HEK293 (cell line): ENCODE results near the gene FBXO5.
A peak's percentile ranks its signal among the peaks of the same experiment; 100 is the strongest.

Source experiments
- CTCF ChIA-PET: fragments of 350-600 bp; formaldehyde crosslinking; extraction: SDS; loops from one replicate; lab custom pipeline; 2021; ENCODE audit warnings: antibody characterized with exemption; lab: Yijun Ruan, JAX
- POLR2A ChIA-PET: fragments of 300-600 bp; formaldehyde crosslinking; extraction: SDS; loops from one replicate; lab custom pipeline; 2020; ENCODE audit warnings: antibody characterized with exemption, inconsistent platforms; lab: Yijun Ruan, JAX
- H3K27ac ChIP-seq: fragments of 200-500 bp; sonication (Bioruptor generic); 2 replicates; pipeline ENCODE4 v1.5.1; 2014; ENCODE audit warnings: low read depth, low read length, control low read depth, inconsistent platforms; ENCODE audit errors: extremely low read depth
- H3K36me3 ChIP-seq, 2 experiments: fragments of 200-500 bp in 1 of 2; sonication (Bioruptor generic) in 1 of 2; 1 replicate in 1 of 2; 2 replicates in 1 of 2; pipeline ENCODE4 v1.5.1; 2014 to 2017; ENCODE audit warnings: inconsistent platforms in 2 of 2, low read length in 2 of 2; ENCODE audit not compliant: control insufficient read depth in 2 of 2, insufficient read depth in 1 of 2
- H3K4me1 ChIP-seq: fragments of 200-500 bp; sonication (Bioruptor generic); 2 replicates; pipeline ENCODE4 v1.5.1; 2014; ENCODE audit warnings: mild to moderate bottlenecking, low read length, inconsistent platforms; ENCODE audit not compliant: control insufficient read depth, insufficient read depth
- H3K4me3 ChIP-seq: 2 replicates; pipeline ENCODE4 v1.5.1; 2011; ENCODE audit warnings: low read depth, mild to moderate bottlenecking, control low read depth, low read length, moderate library complexity
- H3K9me3 ChIP-seq: fragments of 200-500 bp; sonication (Bioruptor generic); 2 replicates; pipeline ENCODE4 v1.5.1; 2014; ENCODE audit warnings: low read depth, low read length, inconsistent platforms; ENCODE audit not compliant: control insufficient read depth, insufficient read depth
- GLIS1 ChIP-seq: fragments of 450-650 bp; formaldehyde crosslinking; IDR thresholded peaks from 2 replicates; pipeline ENCODE4 v1.5.1; 2016; ENCODE audit warnings: missing biosample characterization, missing genetic modification characterization
- HOXA7 ChIP-seq: sonication (generic); formaldehyde crosslinking; IDR thresholded peaks from 2 replicates; pipeline ENCODE4 v1.8.1; 2022; ENCODE audit warnings: missing genetic modification reagents, borderline replicate concordance
- HOXC10 ChIP-seq: sonication (generic); formaldehyde crosslinking; IDR thresholded peaks from 2 replicates; pipeline ENCODE4 v1.8.1; 2023; ENCODE audit warnings: mild to moderate bottlenecking, missing genetic modification reagents
- KLF8 ChIP-seq: fragments of 450-650 bp; formaldehyde crosslinking; IDR thresholded peaks from 2 replicates; pipeline ENCODE4 v1.5.1; 2016; ENCODE audit warnings: missing biosample characterization, missing genetic modification characterization
- OSR2 ChIP-seq: fragments of 450-650 bp; formaldehyde crosslinking; IDR thresholded peaks from 2 replicates; pipeline ENCODE4 v1.5.1; 2016; ENCODE audit warnings: missing biosample characterization, missing genetic modification characterization
- TCF7L2 ChIP-seq: IDR thresholded peaks from 2 replicates; pipeline ENCODE4 v1.6.1; 2011; ENCODE audit warnings: low read depth, mild to moderate bottlenecking, inconsistent platforms, low read length, moderate library complexity, borderline replicate concordance
- YY1 ChIP-seq: fragments of 450-650 bp; formaldehyde crosslinking; IDR thresholded peaks from 2 replicates; pipeline ENCODE4 v1.5.1; 2018; ENCODE audit warnings: missing biosample characterization, missing genetic modification characterization
- ZBTB11 ChIP-seq: fragments of 450-650 bp; formaldehyde crosslinking; conservative IDR thresholded peaks from 2 replicates; pipeline ENCODE4 v1.5.1; 2016; ENCODE audit warnings: low read depth, missing biosample characterization, missing genetic modification characterization
- ZBTB20 ChIP-seq: fragments of 450-650 bp; formaldehyde crosslinking; IDR thresholded peaks from 2 replicates; pipeline ENCODE4 v1.5.1; 2016; ENCODE audit warnings: missing biosample characterization, missing genetic modification characterization
- ZFHX2 ChIP-seq: fragments of 450-650 bp; formaldehyde crosslinking; conservative IDR thresholded peaks from 2 replicates; pipeline ENCODE4 v1.5.1; 2016; ENCODE audit warnings: missing biosample characterization, missing genetic modification characterization
- ZFP37 ChIP-seq: fragments of 450-650 bp; formaldehyde crosslinking; IDR thresholded peaks from 2 replicates; pipeline ENCODE4 v1.5.1; 2016; ENCODE audit warnings: missing biosample characterization, missing genetic modification characterization
- ZFP69B ChIP-seq: fragments of 450-650 bp; formaldehyde crosslinking; IDR thresholded peaks from 2 replicates; pipeline ENCODE4 v1.5.1; 2016; ENCODE audit warnings: missing biosample characterization, missing genetic modification characterization
- ZNF174 ChIP-seq: fragments of 450-650 bp; formaldehyde crosslinking; IDR thresholded peaks from 2 replicates; pipeline ENCODE4 v1.5.0; 2017; ENCODE audit warnings: missing biosample characterization, mild to moderate bottlenecking, missing genetic modification characterization
- ZNF654 ChIP-seq: fragments of 450-650 bp; formaldehyde crosslinking; IDR thresholded peaks from 2 replicates; pipeline ENCODE4 v1.5.1; 2016; ENCODE audit warnings: low read depth, missing biosample characterization, missing genetic modification characterization
- ZNF660 ChIP-seq: fragments of 450-650 bp; IDR thresholded peaks from 2 replicates; pipeline ENCODE4 v1.5.1; 2018; ENCODE audit warnings: missing biosample characterization, mild to moderate bottlenecking, missing genetic modification characterization
- ZNF704 ChIP-seq: fragments of 450-650 bp; formaldehyde crosslinking; IDR thresholded peaks from 2 replicates; pipeline ENCODE4 v1.5.1; 2016; ENCODE audit warnings: missing biosample characterization, missing genetic modification characterization
- ZNF777 ChIP-seq: fragments of 450-650 bp; formaldehyde crosslinking; IDR thresholded peaks from 2 replicates; pipeline ENCODE4 v1.5.1; 2017; ENCODE audit warnings: missing biosample characterization, missing genetic modification characterization, borderline replicate concordance
- ZNF785 ChIP-seq: fragments of 450-650 bp; formaldehyde crosslinking; IDR thresholded peaks from 2 replicates; pipeline ENCODE4 v1.5.1; 2016; ENCODE audit warnings: missing biosample characterization, missing genetic modification characterization
- ZNF791 ChIP-seq: fragments of 450-650 bp; formaldehyde crosslinking; IDR thresholded peaks from 2 replicates; pipeline ENCODE4 v1.5.1; 2016; ENCODE audit warnings: missing biosample characterization, missing genetic modification characterization
- TF ChIP-seq, protein P1 (sequence below): fragments of 450-650 bp; formaldehyde crosslinking; IDR thresholded peaks from 2 replicates; pipeline ENCODE4 v1.5.1; 2016; ENCODE audit warnings: missing biosample characterization, missing genetic modification characterization, borderline replicate concordance
- TF ChIP-seq, protein P2 (sequence below): fragments of 450-650 bp; formaldehyde crosslinking; IDR thresholded peaks from 2 replicates; pipeline ENCODE4 v1.5.1; 2016; ENCODE audit warnings: missing biosample characterization, missing genetic modification characterization
- TF ChIP-seq, protein P3 (sequence below): fragments of 450-650 bp; formaldehyde crosslinking; IDR thresholded peaks from 2 replicates; pipeline ENCODE4 v1.5.1; 2016; ENCODE audit warnings: missing biosample characterization, missing genetic modification characterization, borderline replicate concordance
- TF ChIP-seq, protein P4 (sequence below): fragments of 450-650 bp; formaldehyde crosslinking; IDR thresholded peaks from 2 replicates; pipeline ENCODE4 v1.5.1; 2016; ENCODE audit warnings: missing biosample characterization, missing genetic modification characterization

FBXO5 gene

GRCh38 chr6:153024709-153025017, 41.8 kb upstream of the FBXO5 start:
- H3K4me3 ChIP-seq: no peak overlapping the region
- no peaks in the 10 kb centered on the region for H3K9me3 ChIP-seq
- CTCF ChIA-PET: interaction anchor here (0.6 to 3.5 kb wide), 22 partner anchors 9 to 1259 kb away, joined by 3 to 25 read pairs (median 3); no protein-coding TSS in a partner anchor
- no peaks in the 10 kb centered on the region for H3K36me3 ChIP-seq
- H3K4me1 ChIP-seq: no peaks in the 10 kb centered on the region
- POLR2A ChIA-PET: no interaction called here
- no peak overlapping the region for H3K27ac ChIP-seq
- TF ChIP-seq TCF7L2: no peak
- no peak for TF ChIP-seq GLIS1 (tag by site-specific recombination)
- no peak for TF ChIP-seq ZNF704 (tag by site-specific recombination)
- TF ChIP-seq ZNF785 (tag by site-specific recombination): no peak
- no peak for TF ChIP-seq ZNF777 (tag by site-specific recombination)
- TF ChIP-seq, protein P1, sequence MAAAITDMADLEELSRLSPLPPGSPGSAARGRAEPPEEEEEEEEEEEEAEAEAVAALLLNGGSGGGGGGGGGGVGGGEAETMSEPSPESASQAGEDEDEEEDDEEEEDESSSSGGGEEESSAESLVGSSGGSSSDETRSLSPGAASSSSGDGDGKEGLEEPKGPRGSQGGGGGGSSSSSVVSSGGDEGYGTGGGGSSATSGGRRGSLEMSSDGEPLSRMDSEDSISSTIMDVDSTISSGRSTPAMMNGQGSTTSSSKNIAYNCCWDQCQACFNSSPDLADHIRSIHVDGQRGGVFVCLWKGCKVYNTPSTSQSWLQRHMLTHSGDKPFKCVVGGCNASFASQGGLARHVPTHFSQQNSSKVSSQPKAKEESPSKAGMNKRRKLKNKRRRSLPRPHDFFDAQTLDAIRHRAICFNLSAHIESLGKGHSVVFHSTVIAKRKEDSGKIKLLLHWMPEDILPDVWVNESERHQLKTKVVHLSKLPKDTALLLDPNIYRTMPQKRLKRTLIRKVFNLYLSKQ (tag by site-specific recombination): no peak
- TF ChIP-seq, protein P2, sequence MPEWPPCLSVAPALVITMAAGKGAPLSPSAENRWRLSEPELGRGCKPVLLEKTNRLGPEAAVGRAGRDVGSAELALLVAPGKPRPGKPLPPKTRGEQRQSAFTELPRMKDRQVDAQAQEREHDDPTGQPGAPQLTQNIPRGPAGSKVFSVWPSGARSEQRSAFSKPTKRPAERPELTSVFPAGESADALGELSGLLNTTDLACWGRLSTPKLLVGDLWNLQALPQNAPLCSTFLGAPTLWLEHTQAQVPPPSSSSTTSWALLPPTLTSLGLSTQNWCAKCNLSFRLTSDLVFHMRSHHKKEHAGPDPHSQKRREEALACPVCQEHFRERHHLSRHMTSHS: no peak
- no peak for TF ChIP-seq HOXA7 (CRISPR knock-in tag)
- TF ChIP-seq ZFP69B (tag by site-specific recombination): no peak
- no peak for TF ChIP-seq ZBTB11 (tag by site-specific recombination)
- TF ChIP-seq KLF8: no peak
- no peak for TF ChIP-seq ZNF174
- no peak for TF ChIP-seq YY1 (tag by site-specific recombination)
- TF ChIP-seq ZNF791 (tag by site-specific recombination): no peak
- TF ChIP-seq ZBTB20 (tag by site-specific recombination): no peak

DNA sequence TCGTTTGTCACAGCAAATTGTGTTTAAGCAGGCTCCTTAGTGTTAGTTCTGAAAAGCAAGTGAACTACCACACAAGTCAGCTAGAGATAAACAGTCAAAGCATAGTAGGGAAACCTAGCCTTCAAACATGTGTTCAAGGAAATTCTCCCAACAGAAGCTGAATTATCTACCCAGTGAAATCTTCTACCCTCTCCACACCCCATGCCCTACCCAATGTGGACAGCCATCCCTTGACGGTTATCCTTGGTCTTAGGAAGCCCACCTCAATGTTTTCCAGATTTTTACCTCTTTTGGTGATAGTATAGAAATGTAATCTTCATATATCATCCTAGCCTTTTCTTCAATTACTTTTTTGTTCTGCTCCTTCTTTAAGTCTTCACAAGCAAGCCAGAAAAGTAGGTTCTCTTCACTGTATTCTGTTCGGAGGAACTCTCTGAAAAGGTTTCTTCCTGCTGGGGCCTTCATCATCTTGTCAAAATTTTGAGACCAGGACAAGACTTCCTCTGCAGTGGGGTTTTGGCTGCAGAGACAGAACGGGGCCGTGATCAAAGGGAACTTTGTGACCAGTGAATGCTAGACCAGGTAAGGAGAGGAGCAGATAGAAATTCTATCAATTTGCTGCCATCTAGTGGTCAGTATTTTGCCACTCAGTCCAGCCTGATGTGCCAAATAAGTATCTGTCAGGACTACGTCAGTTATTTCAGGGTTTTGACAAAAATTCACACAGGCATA, 41.3 kb upstream of the FBXO5 start:
- TF ChIP-seq ZNF654 (tag by site-specific recombination) (peak; percentile 91), ZFP37 (tag by site-specific recombination) (0 out of 2 replicates have a peak, but pooled peaks have one; percentile 29), HOXC10 (CRISPR knock-in tag) (no peak), ZNF660 (tag by site-specific recombination) (peak; percentile 69; the same call in 1 of the 2 replicates), ZFHX2 (no peak), OSR2 (tag by site-specific recombination) (no peak)
- TF ChIP-seq, protein P3, sequence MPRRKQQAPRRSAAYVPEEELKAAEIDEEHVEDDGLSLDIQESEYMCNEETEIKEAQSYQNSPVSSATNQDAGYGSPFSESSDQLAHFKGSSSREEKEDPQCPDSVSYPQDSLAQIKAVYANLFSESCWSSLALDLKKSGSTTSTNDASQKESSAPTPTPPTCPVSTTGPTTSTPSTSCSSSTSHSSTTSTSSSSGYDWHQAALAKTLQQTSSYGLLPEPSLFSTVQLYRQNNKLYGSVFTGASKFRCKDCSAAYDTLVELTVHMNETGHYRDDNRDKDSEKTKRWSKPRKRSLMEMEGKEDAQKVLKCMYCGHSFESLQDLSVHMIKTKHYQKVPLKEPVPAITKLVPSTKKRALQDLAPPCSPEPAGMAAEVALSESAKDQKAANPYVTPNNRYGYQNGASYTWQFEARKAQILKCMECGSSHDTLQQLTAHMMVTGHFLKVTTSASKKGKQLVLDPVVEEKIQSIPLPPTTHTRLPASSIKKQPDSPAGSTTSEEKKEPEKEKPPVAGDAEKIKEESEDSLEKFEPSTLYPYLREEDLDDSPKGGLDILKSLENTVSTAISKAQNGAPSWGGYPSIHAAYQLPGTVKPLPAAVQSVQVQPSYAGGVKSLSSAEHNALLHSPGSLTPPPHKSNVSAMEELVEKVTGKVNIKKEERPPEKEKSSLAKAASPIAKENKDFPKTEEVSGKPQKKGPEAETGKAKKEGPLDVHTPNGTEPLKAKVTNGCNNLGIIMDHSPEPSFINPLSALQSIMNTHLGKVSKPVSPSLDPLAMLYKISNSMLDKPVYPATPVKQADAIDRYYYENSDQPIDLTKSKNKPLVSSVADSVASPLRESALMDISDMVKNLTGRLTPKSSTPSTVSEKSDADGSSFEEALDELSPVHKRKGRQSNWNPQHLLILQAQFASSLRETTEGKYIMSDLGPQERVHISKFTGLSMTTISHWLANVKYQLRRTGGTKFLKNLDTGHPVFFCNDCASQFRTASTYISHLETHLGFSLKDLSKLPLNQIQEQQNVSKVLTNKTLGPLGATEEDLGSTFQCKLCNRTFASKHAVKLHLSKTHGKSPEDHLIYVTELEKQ (tag by site-specific recombination): no peak
- TF ChIP-seq, protein P4, sequence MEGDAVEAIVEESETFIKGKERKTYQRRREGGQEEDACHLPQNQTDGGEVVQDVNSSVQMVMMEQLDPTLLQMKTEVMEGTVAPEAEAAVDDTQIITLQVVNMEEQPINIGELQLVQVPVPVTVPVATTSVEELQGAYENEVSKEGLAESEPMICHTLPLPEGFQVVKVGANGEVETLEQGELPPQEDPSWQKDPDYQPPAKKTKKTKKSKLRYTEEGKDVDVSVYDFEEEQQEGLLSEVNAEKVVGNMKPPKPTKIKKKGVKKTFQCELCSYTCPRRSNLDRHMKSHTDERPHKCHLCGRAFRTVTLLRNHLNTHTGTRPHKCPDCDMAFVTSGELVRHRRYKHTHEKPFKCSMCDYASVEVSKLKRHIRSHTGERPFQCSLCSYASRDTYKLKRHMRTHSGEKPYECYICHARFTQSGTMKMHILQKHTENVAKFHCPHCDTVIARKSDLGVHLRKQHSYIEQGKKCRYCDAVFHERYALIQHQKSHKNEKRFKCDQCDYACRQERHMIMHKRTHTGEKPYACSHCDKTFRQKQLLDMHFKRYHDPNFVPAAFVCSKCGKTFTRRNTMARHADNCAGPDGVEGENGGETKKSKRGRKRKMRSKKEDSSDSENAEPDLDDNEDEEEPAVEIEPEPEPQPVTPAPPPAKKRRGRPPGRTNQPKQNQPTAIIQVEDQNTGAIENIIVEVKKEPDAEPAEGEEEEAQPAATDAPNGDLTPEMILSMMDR (tag by site-specific recombination): peak; percentile 54; the same call in 1 of the 2 replicates
- TF ChIP-seq, all 188 proteins: peak for 4
- ChIA-PET CTCF (interaction anchor here (0.6 to 3.5 kb wide), 19 partner anchors 9 to 1024 kb away, joined by 3 to 25 read pairs (median 3); no protein-coding TSS in a partner anchor), POLR2A (no interaction called here)
- no peaks in the 10 kb centered on the region for H3K9me3 ChIP-seq
- no peak overlapping the region for H3K4me3 ChIP-seq
- H3K4me1 ChIP-seq: no peaks in the 10 kb centered on the region
- H3K27ac ChIP-seq: no peak overlapping the region
- H3K36me3 ChIP-seq: no peaks in the 10 kb centered on the region
